ENCODE data around the gene CTNNB1. TPM values are rescaled to one million over a fixed set of nuclear protein-coding genes. Genes with fewer than 3 reads are reported as not detected.

CTNNB1 gene
- total RNA-seq, 2 donors from 2014 or later: 420 to 534 TPM

GRCh38 chr3:41210966-41211365 lies 11.7 kb downstream of the CTNNB1 start:
- H3K4me3 Mint-ChIP-seq: no peak overlapping the region
- peaks cover 9% of the 10 kb centered on the region for H3K36me3 Mint-ChIP-seq (ENCODE audit: low read depth)
- Histone ChIP-seq H3K9ac (ENCODE audit: extremely low read depth, low read length, poor library complexity, severe bottlenecking) (no peak overlapping the region), H3K27me3 (ENCODE audit: control insufficient read depth, insufficient read depth, low read length, poor library complexity, severe bottlenecking) (no peaks in the 10 kb centered on the region), H3K36me3 (ENCODE audit: control insufficient read depth, insufficient read depth, low read length) (peaks cover 41% of the 10 kb centered on the region), H3K27ac (ENCODE audit: low read depth, low read length) (no peak overlapping the region), H3K9me3 (ENCODE audit: control insufficient read depth, low read length) (peaks cover 5% of the 10 kb centered on the region), H3K4me1 (ENCODE audit: control insufficient read depth, insufficient read depth, low read length) (no peaks in the 10 kb centered on the region), H3K4me3 (ENCODE audit: low read length) (no peak overlapping the region)
- WGBS, 2 experiments (ENCODE audit: insufficient coverage in 1 of 2, insufficient read length in 1 of 2): 83 to 97% methylated on average over 4 to 5 of the region's 5 CpGs
- DNase-seq: no peak
- TF ChIP-seq, protein P1, sequence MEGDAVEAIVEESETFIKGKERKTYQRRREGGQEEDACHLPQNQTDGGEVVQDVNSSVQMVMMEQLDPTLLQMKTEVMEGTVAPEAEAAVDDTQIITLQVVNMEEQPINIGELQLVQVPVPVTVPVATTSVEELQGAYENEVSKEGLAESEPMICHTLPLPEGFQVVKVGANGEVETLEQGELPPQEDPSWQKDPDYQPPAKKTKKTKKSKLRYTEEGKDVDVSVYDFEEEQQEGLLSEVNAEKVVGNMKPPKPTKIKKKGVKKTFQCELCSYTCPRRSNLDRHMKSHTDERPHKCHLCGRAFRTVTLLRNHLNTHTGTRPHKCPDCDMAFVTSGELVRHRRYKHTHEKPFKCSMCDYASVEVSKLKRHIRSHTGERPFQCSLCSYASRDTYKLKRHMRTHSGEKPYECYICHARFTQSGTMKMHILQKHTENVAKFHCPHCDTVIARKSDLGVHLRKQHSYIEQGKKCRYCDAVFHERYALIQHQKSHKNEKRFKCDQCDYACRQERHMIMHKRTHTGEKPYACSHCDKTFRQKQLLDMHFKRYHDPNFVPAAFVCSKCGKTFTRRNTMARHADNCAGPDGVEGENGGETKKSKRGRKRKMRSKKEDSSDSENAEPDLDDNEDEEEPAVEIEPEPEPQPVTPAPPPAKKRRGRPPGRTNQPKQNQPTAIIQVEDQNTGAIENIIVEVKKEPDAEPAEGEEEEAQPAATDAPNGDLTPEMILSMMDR (conservative IDR thresholded peaks at IDR 0.05): no peak
- H3K9me3 Mint-ChIP-seq: no peaks in the 10 kb centered on the region
- H3K27ac Mint-ChIP-seq: no peak overlapping the region
- H3K4me1 Mint-ChIP-seq: peaks cover 61% of the 10 kb centered on the region
- no peaks in the 10 kb centered on the region for H3K27me3 Mint-ChIP-seq (ENCODE audit: insufficient read depth)

DNA sequence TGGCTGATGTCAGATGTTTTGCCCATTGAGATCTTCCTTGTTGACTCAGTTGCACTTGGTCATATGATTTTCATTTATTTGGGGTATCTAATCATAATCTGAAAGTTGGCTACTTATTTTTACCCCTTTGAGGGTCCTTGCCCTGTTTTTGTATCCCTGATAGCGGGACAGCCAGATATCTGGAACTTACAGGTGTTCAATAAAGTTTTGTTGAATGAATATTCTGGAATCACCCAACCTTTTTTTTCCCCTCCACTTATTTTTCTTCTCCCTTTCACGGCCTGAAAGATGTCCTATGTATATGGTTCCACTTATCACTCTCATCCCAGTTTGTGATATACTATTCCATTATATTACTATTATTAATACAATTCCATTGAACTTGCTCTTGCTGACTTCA lies 12.8 kb downstream of the CTNNB1 start:
- H3K9ac ChIP-seq (ENCODE audit: extremely low read depth, low read length, poor library complexity, severe bottlenecking): no peak overlapping the region
- TF ChIP-seq, protein P1 (conservative IDR thresholded peaks at IDR 0.05): no peak
- no peaks in the 10 kb centered on the region for H3K4me1 ChIP-seq (ENCODE audit: control insufficient read depth, insufficient read depth, low read length)
- H3K27ac ChIP-seq (ENCODE audit: low read depth, low read length): no peak overlapping the region
- no peak for DNase-seq
- H3K9me3 ChIP-seq (ENCODE audit: control insufficient read depth, low read length): peaks cover 5% of the 10 kb centered on the region
- no peaks in the 10 kb centered on the region for H3K27me3 ChIP-seq (ENCODE audit: control insufficient read depth, insufficient read depth, low read length, poor library complexity, severe bottlenecking)
- H3K27me3 Mint-ChIP-seq (ENCODE audit: insufficient read depth): no peaks in the 10 kb centered on the region
- no peaks in the 10 kb centered on the region for H3K9me3 Mint-ChIP-seq
- WGBS, 2 experiments (ENCODE audit: insufficient coverage in 1 of 2, insufficient read length in 1 of 2): 92% methylated on average over 1 of the region's 2 CpGs; no CpG with 5 or more reads in 1 of the 2 experiments
- H3K27ac Mint-ChIP-seq: no peak overlapping the region
- H3K36me3 Mint-ChIP-seq (ENCODE audit: low read depth): peaks cover 9% of the 10 kb centered on the region
- no peak overlapping the region for H3K4me3 Mint-ChIP-seq
- peaks cover 58% of the 10 kb centered on the region for H3K4me1 Mint-ChIP-seq
- no peak overlapping the region for H3K4me3 ChIP-seq (ENCODE audit: low read length)
- peaks cover 41% of the 10 kb centered on the region for H3K36me3 ChIP-seq (ENCODE audit: control insufficient read depth, insufficient read depth, low read length)

- no peak overlapping the region for H3K4me3 ChIP-seq (ENCODE audit: low read length)
- WGBS, 2 experiments (ENCODE audit: insufficient coverage in 1 of 2, insufficient read length in 1 of 2): 75 to 80% methylated on average over 1 of the region's 2 CpGs
Observed at GRCh38 chr3:41213588-41213987, 14.3 kb downstream of the CTNNB1 start.

More at GRCh38 chr3:41213588-41213987, 14.3 kb downstream of the CTNNB1 start:
- Mint-ChIP-seq H3K9me3 (no peaks in the 10 kb centered on the region), H3K27me3 (ENCODE audit: insufficient read depth) (no peaks in the 10 kb centered on the region), H3K27ac (no peak overlapping the region), H3K4me3 (no peak overlapping the region), H3K36me3 (ENCODE audit: low read depth) (peaks cover 9% of the 10 kb centered on the region), H3K4me1 (peaks cover 46% of the 10 kb centered on the region)
- no peaks in the 10 kb centered on the region for H3K27me3 ChIP-seq (ENCODE audit: control insufficient read depth, insufficient read depth, low read length, poor library complexity, severe bottlenecking)
- TF ChIP-seq, protein P1 (conservative IDR thresholded peaks at IDR 0.05): no peak
- H3K9ac ChIP-seq (ENCODE audit: extremely low read depth, low read length, poor library complexity, severe bottlenecking): no peak overlapping the region
- no peak overlapping the region for H3K27ac ChIP-seq (ENCODE audit: low read depth, low read length)
- H3K36me3 ChIP-seq (ENCODE audit: control insufficient read depth, insufficient read depth, low read length): peaks cover 36% of the 10 kb centered on the region
- peaks cover 5% of the 10 kb centered on the region for H3K9me3 ChIP-seq (ENCODE audit: control insufficient read depth, low read length)
- no peaks in the 10 kb centered on the region for H3K4me1 ChIP-seq (ENCODE audit: control insufficient read depth, insufficient read depth, low read length)
- no peak for DNase-seq

Data from endodermal cell (in vitro differentiated cells).